Measurements from ENCODE around the gene DDX47. TPM values are rescaled to one million over a fixed set of nuclear protein-coding genes. Genes with fewer than 3 reads are reported as not detected.

DDX47 gene
- total and polyA plus RNA-seq, 7 donors, result 39.6 to 69.5 (median 50.4) TPM

- 85 to 95% (median 91%) methylated on average over 3 of the region's 3 CpGs for WGBS, 3 donors
- DNase-seq, result no peak
- Histone ChIP-seq H3K4me1 (no peaks in the 10 kb centered on the region), H3K4me3 (no peak overlapping the region), H3K9me3 (no peaks in the 10 kb centered on the region), H3K36me3 (ENCODE audit: insufficient read depth in 1 of 2, low read depth in 1 of 2) (no peaks in the 10 kb centered on the region), H3K27ac (no peak overlapping the region), H3K27me3 (ENCODE audit: insufficient read depth in 3 of 3, low read length in 2 of 3) (no peaks in the 10 kb centered on the region)
- intact Hi-C loops (cut with DNase I), result no loop called here
- ATAC-seq, result no peak
- no peak for TF ChIP-seq CTCF (IDR thresholded peaks at IDR 0.05)
These were observed 55.5 kb downstream of the DDX47 start for GRCh38 chr12:12868477-12869235.

GRCh38 chr12:12870465-12870864 lies 57.3 kb downstream of the DDX47 start:
- no peak for ATAC-seq
- no peak for TF ChIP-seq CTCF (IDR thresholded peaks at IDR 0.05)

GRCh38 chr12:12871587-12872138 lies 58.5 kb downstream of the DDX47 start:
- no peaks in the 10 kb centered on the region for H3K9me3 ChIP-seq
- DNase-seq (no peak), ATAC-seq (no peak)
- H3K4me1 ChIP-seq, result no peaks in the 10 kb centered on the region
- WGBS, 3 donors, result 82 to 94% (median 92%) methylated on average over 6 of the region's 6 CpGs
- intact Hi-C loops (cut with DNase I), result no loop called here
- no peak overlapping the region for H3K4me3 ChIP-seq
- H3K27me3 ChIP-seq (ENCODE audit: insufficient read depth in 3 of 3, low read length in 2 of 3), result no peaks in the 10 kb centered on the region
- no peaks in the 10 kb centered on the region for H3K36me3 ChIP-seq (ENCODE audit: insufficient read depth in 1 of 2, low read depth in 1 of 2)
- TF ChIP-seq CTCF (IDR thresholded peaks at IDR 0.05), result no peak
- H3K27ac ChIP-seq, result no peak overlapping the region

More at GRCh38 chr12:12870465-12870864, 57.3 kb downstream of the DDX47 start:
- no peaks in the 10 kb centered on the region for H3K9me3 ChIP-seq
- intact Hi-C loops (cut with DNase I), result no loop called here
- no peak overlapping the region for H3K4me3 ChIP-seq
- DNase-seq, result no peak
- 70 to 80% (median 73%) methylated on average over 7 of the region's 7 CpGs for whole genome bisulfite sequencing, 3 donors
- H3K27me3 ChIP-seq (ENCODE audit: insufficient read depth in 3 of 3, low read length in 2 of 3), result no peaks in the 10 kb centered on the region
- H3K4me1 ChIP-seq, result no peaks in the 10 kb centered on the region
- no peak overlapping the region for H3K27ac ChIP-seq
- no peaks in the 10 kb centered on the region for H3K36me3 ChIP-seq (ENCODE audit: insufficient read depth in 1 of 2, low read depth in 1 of 2)

GRCh38 chr12:12872139-12872933 lies 59.2 kb downstream of the DDX47 start:
- no peaks in the 10 kb centered on the region for H3K4me1 ChIP-seq
- intact Hi-C loops (cut with DNase I), result no loop called here
- WGBS, 3 donors, result 74 to 75% (median 75%) methylated on average over 10 of the region's 10 CpGs
- no peaks in the 10 kb centered on the region for H3K9me3 ChIP-seq
- H3K4me3 ChIP-seq, result no peak overlapping the region
- DNase-seq, result no peak
- TF ChIP-seq CTCF (IDR thresholded peaks at IDR 0.05), result no peak
- H3K27ac ChIP-seq, result no peak overlapping the region
- H3K36me3 ChIP-seq (ENCODE audit: insufficient read depth in 1 of 2, low read depth in 1 of 2), result no peaks in the 10 kb centered on the region
- no peaks in the 10 kb centered on the region for H3K27me3 ChIP-seq (ENCODE audit: insufficient read depth in 3 of 3, low read length in 2 of 3)
- ATAC-seq, result no peak

All from psoas muscle (tissue), 8 donors.